GDM1 (cell line): Measurements from ENCODE around the gene ITGA11.

Experiments
- DNase-seq: peaks from one replicate; lab custom pipeline; 2025; lab: John Stamatoyannopoulos, UW

ITGA11 gene

DNA sequence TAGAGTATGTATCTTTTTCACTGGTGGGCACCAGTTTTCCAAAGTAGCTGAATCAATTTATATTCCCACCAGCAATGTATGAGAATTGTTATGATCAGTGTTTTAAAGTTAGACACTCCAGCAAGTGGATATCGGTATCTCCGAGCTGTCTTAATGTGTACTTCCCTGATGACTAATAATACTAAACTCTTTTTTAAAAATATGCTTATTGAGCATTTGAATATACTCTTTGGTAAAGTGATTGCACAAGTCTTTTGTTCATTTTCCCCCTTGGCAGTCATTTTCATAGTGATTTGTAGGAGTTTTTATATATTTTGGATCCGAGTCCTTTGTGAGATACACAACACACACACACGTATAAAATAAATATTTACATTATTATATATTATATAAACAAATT, 166.9 kb downstream of the ITGA11 start:
- no peak for DNase-seq

DNA sequence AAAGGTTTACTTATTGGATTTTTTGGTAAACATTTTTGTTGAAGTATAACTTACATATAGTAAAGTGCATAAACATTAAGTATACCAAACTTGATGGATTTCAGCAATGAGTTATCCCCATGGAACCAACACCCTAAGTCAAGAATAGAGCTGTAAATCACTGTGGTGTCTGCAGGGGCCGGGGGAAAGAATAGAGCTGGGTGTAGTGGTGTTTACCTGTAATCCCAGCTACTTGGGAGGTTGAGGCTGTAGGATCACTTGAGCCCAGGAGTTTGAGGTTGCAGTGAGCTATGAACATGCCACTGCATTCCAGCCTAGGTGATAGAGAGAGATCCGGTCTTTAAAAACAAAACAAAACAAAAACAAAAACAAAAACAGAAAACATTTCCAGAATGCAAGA, 167.7 kb downstream of the ITGA11 start:
- no peak for DNase-seq

DNA sequence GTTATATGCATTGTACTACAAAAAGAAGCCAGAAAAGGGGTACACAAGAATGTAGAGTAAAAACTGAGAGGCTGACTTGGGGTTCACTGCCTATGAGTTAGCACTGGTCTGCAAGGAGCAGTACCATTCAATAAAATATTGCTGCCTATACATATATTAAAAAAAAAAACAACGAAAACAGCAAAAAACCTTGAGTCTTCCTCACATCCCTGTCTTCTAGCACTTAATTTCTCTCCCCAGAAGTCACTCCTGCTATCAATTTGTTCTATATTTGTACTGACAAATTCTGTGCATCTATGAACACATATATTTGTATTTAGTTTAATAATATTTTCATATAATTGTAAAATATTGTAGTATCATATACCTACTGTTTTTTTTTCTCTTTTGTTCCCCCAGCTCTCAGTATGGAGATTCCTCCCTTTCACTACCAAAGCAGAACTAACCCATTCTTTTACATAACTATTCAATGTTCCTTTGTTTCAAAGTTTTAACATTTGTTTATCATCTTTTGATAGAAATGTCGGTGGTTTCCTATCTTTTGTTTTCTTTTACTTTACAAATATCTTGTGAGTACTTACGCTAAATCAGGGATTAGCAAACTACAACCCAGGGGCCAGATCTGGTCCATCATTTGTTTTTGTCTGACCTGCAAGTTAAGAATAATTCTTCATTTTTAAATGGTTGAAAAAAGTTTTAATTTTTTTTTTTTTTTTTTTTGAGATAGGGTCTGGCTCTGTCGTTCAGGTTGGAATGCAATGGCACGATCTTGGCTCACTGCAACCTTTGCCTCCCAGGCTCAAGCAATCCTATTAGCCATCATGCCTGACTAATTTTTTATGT, 169.2 kb downstream of the ITGA11 start:
- DNase-seq = no peak

DNA sequence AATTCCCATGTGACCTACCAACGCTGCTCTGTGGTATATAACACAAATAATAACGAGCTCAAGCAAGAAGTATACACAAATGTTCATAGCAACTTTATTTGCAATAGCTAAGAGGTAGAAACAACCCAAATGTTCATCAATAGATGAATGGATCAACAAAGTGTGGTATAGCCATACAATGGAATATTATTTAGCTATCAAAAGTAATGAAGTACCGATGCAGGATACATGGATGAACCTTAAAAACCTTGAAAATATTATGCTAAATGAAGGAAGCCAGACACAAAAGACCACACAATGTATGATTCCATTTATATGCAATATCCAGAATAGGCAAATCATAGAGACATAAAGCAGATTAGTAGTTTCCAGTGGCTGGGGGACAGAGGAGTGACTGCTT, 170.0 kb downstream of the ITGA11 start:
- no peak for DNase-seq

DNA sequence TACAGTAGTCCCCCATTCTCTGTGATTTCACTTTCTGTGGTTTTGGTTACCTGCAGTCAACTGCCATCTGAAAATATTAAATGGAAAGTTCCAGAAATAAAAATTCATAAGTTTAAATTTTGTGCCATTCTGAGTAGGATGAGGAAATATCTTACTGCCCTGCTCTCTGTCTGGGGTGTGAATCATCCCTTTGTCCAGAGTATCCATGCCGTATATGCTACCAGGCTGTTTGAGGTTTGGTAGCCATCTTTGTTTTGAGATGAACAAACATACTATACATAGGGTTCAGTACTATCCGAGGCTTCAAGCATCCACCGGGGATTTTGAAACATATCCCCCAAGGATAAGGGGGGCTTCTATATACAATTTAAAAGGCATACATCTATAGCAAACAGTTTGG, 170.7 kb downstream of the ITGA11 start:
- no peak for DNase-seq

DNA sequence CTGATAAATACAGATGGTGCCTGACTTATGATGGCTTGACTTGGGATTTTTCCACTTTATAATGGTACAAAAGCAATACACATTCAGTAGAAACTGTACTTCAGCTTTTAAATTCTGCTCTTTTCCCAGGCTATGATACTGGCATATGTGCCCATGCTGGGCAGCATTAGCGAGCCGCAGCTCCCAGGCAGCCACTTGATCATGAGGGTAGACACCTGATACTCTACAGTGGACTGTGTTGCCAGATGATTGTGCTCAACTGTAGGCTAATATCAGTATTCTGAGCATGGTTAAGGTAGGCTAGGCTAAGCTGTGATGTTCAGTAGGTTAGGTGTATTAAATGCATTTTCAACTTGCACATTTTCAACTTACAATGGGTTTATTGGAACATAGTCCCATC, 172.1 kb downstream of the ITGA11 start:
- DNase-seq = no peak

DNA sequence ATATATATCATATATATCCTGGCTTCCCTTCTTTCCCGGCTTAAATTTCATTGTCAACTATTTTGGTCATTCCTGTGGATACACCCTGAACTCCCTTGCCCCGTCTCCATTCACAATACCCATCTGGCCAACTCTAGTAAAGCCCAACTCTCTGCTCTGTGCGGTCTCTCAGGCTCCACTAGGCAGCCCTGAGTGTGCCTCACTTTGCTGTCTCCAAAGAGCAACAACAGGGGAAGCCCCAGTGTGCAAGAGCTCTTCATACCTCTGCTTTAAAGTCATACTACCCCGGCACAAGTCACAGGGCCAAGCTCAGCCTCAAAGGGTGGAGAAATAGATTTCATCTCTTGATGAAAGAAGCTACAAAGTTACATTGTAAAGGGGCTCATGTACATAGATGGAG, 173.3 kb downstream of the ITGA11 start:
- no peak for DNase-seq

DNA sequence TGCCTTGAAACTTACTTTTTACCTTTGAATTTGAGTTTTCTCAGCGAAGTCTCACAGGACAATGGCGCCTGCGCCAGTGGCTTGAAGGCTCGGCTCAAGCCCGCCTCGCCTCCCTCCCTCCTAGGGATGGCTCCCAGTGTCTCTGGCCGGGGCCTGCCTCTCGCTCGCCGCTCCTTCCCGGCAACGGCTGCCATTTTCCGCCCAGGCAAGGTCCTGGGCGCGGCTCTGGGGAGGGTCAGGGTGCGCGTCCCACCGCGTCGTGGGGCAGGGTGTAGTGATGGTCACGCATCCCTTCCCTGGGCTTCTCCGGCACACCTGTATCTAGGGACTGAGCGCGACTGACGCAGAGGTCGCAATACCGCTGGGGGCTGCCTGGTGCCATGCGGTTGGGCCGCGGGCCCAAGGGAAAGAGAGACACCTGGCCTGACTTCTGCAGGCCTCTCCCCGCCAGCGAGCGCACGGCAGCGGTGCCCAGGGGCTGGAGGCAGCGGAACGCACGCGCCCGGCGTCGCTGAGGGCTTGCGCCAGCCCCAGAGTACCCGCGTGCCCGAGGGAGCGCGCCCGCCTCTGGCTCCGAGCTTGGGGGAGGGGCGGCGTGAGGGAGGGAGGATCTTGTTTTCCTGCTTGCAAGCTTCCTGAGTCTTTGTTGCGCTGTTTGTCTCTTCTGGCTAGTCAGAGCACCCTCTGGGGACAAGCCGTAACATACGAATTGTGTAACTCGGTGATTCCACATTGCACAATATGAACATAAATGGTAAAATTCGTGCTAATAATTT, 175.1 kb downstream of the ITGA11 start:
- no peak for DNase-seq

DNA sequence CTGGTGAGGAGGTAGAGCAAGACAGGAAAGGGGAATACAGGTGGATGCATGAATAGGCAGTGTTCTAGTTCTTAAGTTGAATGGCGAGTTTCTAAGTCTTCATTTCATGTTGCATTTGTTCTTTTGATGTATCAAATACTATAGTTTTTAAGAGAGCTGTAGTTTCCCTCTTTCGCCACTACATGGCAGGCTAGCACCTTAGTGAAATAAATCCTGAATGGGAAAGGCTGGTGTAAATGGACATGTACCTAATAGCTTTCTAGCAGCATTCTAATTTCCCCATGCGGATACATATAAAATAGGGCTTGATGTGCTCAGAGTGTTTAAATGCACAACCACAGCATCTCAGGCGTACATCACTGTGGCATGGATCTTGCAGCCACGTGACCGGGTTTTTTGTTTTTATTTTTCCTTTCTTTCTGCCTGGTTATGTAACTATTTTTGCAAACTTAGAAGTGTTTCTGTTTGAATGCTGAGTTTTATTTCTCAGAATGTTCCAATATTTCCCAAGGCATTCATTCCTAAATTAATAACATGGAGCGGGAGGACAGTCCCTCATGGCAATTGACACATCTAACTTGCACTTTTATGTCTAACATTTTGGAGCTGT, 178.9 kb downstream of the ITGA11 start:
- peak; percentile 34 for DNase-seq

DNA sequence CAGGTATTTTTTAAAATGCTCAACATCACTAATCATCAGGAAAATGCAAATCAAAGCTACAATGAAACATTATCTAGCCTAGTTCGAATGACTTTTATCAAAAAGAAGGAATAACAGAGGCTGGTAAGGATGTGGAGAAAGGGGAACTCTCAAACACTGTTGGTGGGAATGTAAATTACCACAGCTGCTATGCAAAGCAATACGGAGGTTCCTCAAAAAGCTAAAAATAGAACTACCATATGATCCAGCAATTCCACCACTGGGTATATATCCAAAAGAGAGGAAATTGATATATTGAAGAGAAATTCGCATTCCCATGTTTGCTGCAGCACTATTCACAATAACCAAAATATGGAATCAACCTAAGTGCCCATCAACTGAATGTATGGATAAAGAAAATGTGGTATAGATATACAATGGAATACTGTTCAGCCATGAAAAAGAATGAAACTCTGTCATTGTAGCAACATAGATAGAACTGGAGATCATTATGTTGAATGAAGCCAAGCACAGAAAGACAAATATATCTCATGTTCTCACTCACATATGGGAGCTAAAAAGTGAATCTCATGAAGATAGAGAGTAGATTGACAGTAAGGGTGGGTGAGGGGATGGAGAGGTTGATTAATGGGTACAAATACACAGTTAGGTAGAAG, 182.8 kb downstream of the ITGA11 start:
- peak; percentile 13 for DNase-seq
